HFF-Myc (cell line): ENCODE measurements around the gene PPIL6.
A peak's percentile ranks its signal among the peaks of the same experiment; 100 is the strongest.

ENCODE experiments used
- DNase-seq: peaks from one replicate; pipeline ENCODE4 v3.0.0-alpha.2; 2011; ENCODE audit warnings: low read depth; ENCODE audit errors: extremely low read depth
- H3K4me3 ChIP-seq: replicated peaks from 2 replicates; pipeline ENCODE4 v1.5.1; 2011; ENCODE audit warnings: low read depth, mild to moderate bottlenecking, control low read depth, low read length
- CTCF ChIP-seq: IDR thresholded peaks from 2 replicates; pipeline ENCODE4 v1.5.1; 2012; ENCODE audit warnings: mild to moderate bottlenecking, low read depth, low read length, control low read depth; ENCODE audit errors: missing control alignments

PPIL6 gene

GRCh38 chr6:109396046-109396718 is 44.2 kb downstream of the PPIL6 start:
- no peak overlapping the region for H3K4me3 ChIP-seq
- no peak for TF ChIP-seq CTCF
- DNase-seq: no peak

GRCh38 chr6:109393886-109394281 is 46.5 kb downstream of the PPIL6 start:
- H3K4me3 ChIP-seq: no peak overlapping the region
- DNase-seq: no peak
- TF ChIP-seq CTCF: no peak

- H3K4me3 ChIP-seq: no peak overlapping the region
- DNase-seq: no peak
- no peak for TF ChIP-seq CTCF
These were observed 47.1 kb downstream of the PPIL6 start for GRCh38 chr6:109393157-109393885.

- no peak for DNase-seq
- H3K4me3 ChIP-seq: no peak overlapping the region
- TF ChIP-seq CTCF: no peak
These were observed 50.7 kb downstream of the PPIL6 start for GRCh38 chr6:109389650-109390274.

- H3K4me3 ChIP-seq: no peak overlapping the region
- DNase-seq: no peak
These were observed 52.2 kb downstream of the PPIL6 start for GRCh38 chr6:109388265-109388664.

GRCh38 chr6:109383438-109383940 is 56.9 kb downstream of the PPIL6 start:
- DNase-seq: no peak
- peak overlapping the region; percentile 86 for H3K4me3 ChIP-seq
- no peak for TF ChIP-seq CTCF

More at GRCh38 chr6:109388265-109388664, 52.2 kb downstream of the PPIL6 start:
- no peak for TF ChIP-seq CTCF
